Upper lobe of left lung (tissue), 6 donors: ENCODE results near the gene DBH. TPM values are rescaled to one million over a fixed set of nuclear protein-coding genes. Genes with fewer than 3 reads are reported as not detected.

Experiments used
- ATAC-seq, 2 donors: fragments of 200-7000 bp; cut with Tn5 transposase; one replicate each; pipeline ENCODE4 v1.9.1; 2022; ENCODE audit warnings: mild to moderate bottlenecking in 2 of 2, moderate library complexity in 2 of 2; ENCODE audit not compliant: low FRiP score in 2 of 2
- DNase-seq, 2 donors: peaks; one replicate each; pipeline ENCODE4 v3.0.0-alpha.2; 2019 to 2020
- H3K27ac ChIP-seq, 4 donors: fragments of 200-600 bp; sonication (generic); one replicate each; pipeline ENCODE4 v1.5.1; 2016 to 2019
- H3K27me3 ChIP-seq, 4 donors: fragments of 200-600 bp; sonication (generic); one replicate each; pipeline ENCODE4 v1.5.1; 2017 to 2019
- H3K36me3 ChIP-seq, 4 donors: fragments of 200-600 bp; sonication (generic); one replicate each; pipeline ENCODE4 v1.5.1; 2016 to 2019
- H3K4me1 ChIP-seq, 4 donors: fragments of 200-600 bp; sonication (generic); one replicate each; pipeline ENCODE4 v1.5.1; 2018 to 2019
- H3K4me3 ChIP-seq, 4 donors: fragments of 200-600 bp; sonication (generic); one replicate each; pipeline ENCODE4 v1.5.1; 2017 to 2019; ENCODE audit warnings: mild to moderate bottlenecking in 2 of 4, moderate library complexity in 1 of 4
- H3K9me3 ChIP-seq, 4 donors: fragments of 200-600 bp; sonication (generic); one replicate each; pipeline ENCODE4 v1.5.1; 2018 to 2019
- EP300 ChIP-seq, 4 donors: sonication (generic); formaldehyde crosslinking; IDR thresholded peaks; one replicate each; pipeline ENCODE4 v1.5.1; 2017; ENCODE audit warnings: antibody characterized with exemption in 4 of 4, control low read depth in 2 of 4
- POLR2A ChIP-seq, 4 donors: fragments of 450-650 bp; IDR thresholded peaks; one replicate each; pipeline ENCODE4 v1.5.1; 2016 to 2017; ENCODE audit warnings: antibody characterized with exemption in 4 of 4, mild to moderate bottlenecking in 2 of 4
- POLR2AphosphoS5 ChIP-seq, 2 donors: sonication (generic); formaldehyde crosslinking; IDR thresholded peaks; one replicate each; pipeline ENCODE4 v1.5.1; 2017; ENCODE audit warnings: antibody characterized with exemption in 2 of 2
- WGBS, 2 donors: methylation state at CpG; one replicate each; pipeline ENCODE4 v1.1.5; 2017 to 2018; 5-methylcytosine and 5-hydroxymethylcytosine counted together
- total RNA-seq, 6 donors: library from RNA; depleted of rRNA in 4 of 6; stranded (reverse); fragments of >200 nt in 4 of 6; gene quantifications; one replicate each; pipeline versions ENCODE4 v1.1.0 to v1.2.1, GENCODE V29; 2016 to 2021
- TF ChIP-seq, protein P1 (sequence below), 6 experiments: fragments of 450-650 bp in 4 of 6; fragments of 200-600 bp in 2 of 6; sonication (generic) in 2 of 6; IDR thresholded peaks; one replicate each; pipeline ENCODE4 v1.5.1; 2016 to 2019; ENCODE audit warnings: antibody characterized with exemption in 6 of 6
- donor health status: DM: no; HTN: no; CAD: no; lungs with moderate emphysema.
- donor health status: DM: no; HTN: yes; CAD: no; lungs with severe emphysema.

The DBH gene
- total RNA-seq, 6 donors from 2014 or later: 0.27 TPM; not detected in 5

DNA sequence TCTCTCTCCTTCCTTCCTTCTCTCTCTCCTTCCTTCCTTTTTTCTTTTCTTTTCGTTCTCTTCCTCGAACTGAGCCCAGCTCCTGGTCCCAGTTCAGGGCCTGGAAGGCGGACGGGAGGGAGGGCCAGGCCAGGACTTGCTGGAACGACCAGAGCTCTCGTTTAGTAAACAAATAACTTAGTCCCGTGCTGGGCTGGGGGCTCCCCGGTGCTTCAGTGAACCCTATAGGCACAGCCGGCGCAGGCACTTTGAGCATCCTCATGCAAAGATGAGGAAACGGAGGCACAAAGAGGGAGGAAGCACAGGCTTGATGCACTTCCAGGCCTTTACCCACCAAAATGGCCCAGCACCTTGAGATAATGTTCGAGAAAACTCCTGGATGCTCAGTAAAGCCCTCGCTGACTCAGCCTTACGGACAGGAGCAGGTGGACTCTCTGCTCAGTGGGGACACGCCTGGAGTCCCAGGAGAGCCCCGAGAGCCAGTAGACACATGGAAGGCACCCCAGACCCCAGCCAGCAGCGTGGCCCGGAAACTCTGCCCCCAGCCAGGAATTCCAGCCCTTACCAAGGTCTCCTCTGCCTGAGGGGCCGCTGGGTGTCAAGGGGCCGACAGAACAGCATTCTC lies 45.8 kb upstream of the DBH start:
- Histone ChIP-seq H3K4me3 (no peak overlapping the region), H3K4me1 (peaks cover 0 to 6% (median 0%) of the 10 kb centered on the region in 4 donors), H3K36me3 (no peaks in the 10 kb centered on the region), H3K9me3 (no peaks in the 10 kb centered on the region), H3K27me3 (peaks cover 0 to 10% (median 3%) of the 10 kb centered on the region in 4 donors), H3K27ac (no peak overlapping the region)
- WGBS, 2 donors: 65 to 76% methylated on average over 13 to 20 of the region's 20 CpGs
- ATAC-seq: no peak
- TF ChIP-seq EP300 (IDR thresholded peaks at IDR 0.05) (no peak), POLR2A (IDR thresholded peaks at IDR 0.05) (no peak), POLR2AphosphoS5 (IDR thresholded peaks at IDR 0.05) (no peak)
- TF ChIP-seq, protein P1, sequence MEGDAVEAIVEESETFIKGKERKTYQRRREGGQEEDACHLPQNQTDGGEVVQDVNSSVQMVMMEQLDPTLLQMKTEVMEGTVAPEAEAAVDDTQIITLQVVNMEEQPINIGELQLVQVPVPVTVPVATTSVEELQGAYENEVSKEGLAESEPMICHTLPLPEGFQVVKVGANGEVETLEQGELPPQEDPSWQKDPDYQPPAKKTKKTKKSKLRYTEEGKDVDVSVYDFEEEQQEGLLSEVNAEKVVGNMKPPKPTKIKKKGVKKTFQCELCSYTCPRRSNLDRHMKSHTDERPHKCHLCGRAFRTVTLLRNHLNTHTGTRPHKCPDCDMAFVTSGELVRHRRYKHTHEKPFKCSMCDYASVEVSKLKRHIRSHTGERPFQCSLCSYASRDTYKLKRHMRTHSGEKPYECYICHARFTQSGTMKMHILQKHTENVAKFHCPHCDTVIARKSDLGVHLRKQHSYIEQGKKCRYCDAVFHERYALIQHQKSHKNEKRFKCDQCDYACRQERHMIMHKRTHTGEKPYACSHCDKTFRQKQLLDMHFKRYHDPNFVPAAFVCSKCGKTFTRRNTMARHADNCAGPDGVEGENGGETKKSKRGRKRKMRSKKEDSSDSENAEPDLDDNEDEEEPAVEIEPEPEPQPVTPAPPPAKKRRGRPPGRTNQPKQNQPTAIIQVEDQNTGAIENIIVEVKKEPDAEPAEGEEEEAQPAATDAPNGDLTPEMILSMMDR (IDR thresholded peaks at IDR 0.05): no peak
- DNase-seq: peak in 1 of 2 donors; percentile 50

DNA sequence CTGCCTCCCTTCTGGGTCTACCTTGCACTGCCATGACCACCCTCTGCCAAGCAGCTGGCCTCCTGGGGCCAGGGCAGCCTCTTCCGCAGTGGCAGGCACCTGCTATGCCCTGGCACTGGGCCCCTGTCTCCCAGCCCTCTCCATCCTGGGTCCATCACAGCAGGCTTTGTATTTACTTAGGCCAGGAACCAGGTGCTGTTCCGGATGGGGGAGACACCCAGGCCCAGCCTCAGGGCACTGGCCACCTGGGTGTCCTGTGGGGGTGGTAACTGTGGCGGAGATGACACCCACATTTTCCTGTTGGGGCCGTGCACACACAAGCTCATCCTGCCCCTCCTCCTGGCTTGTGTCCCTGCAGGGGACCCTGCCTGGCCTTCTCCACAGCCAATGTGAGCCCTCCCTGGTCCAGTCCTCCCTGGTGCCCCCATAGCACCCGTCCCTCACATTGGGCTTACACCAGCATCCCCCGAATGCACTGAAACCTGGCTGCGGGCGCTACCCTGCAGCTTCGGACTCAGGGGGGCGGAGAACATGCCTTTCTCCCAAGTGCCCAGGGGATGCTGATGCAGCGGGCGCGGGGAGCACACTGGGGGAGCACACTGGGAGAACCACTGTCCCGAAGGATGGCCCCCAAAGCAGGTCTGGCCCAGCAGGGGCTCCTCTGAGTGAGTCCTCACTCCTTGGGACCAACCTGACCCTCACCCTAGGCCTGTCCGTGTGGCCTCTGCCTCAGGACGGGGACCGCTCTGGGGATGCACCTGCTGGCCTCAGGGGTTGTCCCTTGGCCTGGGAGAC lies 44.9 kb upstream of the DBH start:
- peaks cover 0 to under 1% (median 0%) of the 10 kb centered on the region in 4 donors for H3K27me3 ChIP-seq
- 89 to 94% methylated on average over 10 to 17 of the region's 17 CpGs for WGBS, 2 donors
- H3K9me3 ChIP-seq: peaks cover 0 to 2% (median under 1%) of the 10 kb centered on the region in 4 donors
- no peak overlapping the region for H3K27ac ChIP-seq
- no peaks in the 10 kb centered on the region for H3K4me1 ChIP-seq
- TF ChIP-seq, protein P1 (IDR thresholded peaks at IDR 0.05): no peak
- TF ChIP-seq POLR2A (IDR thresholded peaks at IDR 0.05) (no peak), EP300 (IDR thresholded peaks at IDR 0.05) (no peak), POLR2AphosphoS5 (IDR thresholded peaks at IDR 0.05) (no peak)
- ATAC-seq (peak in 1 of 2 donors; percentile 4), DNase-seq (peak in 1 of 2 donors; percentile 63)
- H3K36me3 ChIP-seq: no peaks in the 10 kb centered on the region
- no peak overlapping the region for H3K4me3 ChIP-seq

DNA sequence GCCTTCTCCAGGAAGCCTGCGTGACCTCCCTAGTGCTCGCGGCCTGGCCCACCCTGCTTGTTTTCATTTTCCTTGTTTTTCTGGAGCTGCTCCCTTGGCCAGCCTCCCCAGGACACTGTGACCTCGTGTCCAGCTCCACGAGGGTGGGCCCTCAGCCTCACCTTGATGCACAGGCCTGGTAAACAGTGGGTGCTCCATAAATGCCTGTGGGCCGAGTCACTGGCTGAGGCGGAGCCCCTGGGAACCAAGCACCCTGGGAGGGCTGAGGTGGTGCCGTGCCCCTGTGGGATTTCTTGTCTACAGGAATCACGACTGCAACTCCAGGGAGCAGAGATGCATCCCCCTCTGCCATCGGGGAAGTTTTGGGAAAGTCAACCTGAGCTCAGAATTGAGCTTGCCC lies 44.2 kb upstream of the DBH start:
- no peaks in the 10 kb centered on the region for H3K36me3 ChIP-seq
- no peaks in the 10 kb centered on the region for H3K4me1 ChIP-seq
- TF ChIP-seq, protein P1 (IDR thresholded peaks at IDR 0.05): no peak
- no peak for TF ChIP-seq POLR2AphosphoS5 (IDR thresholded peaks at IDR 0.05)
- TF ChIP-seq EP300 (IDR thresholded peaks at IDR 0.05): no peak
- no peak for TF ChIP-seq POLR2A (IDR thresholded peaks at IDR 0.05)
- ATAC-seq: no peak
- H3K27ac ChIP-seq: no peak overlapping the region
- WGBS, 2 donors: 61 to 63% methylated on average over 7 to 10 of the region's 10 CpGs
- no peaks in the 10 kb centered on the region for H3K27me3 ChIP-seq
- H3K4me3 ChIP-seq: no peak overlapping the region
- no peak for DNase-seq
- H3K9me3 ChIP-seq: peaks cover 0 to 9% (median 8%) of the 10 kb centered on the region in 4 donors

DNA sequence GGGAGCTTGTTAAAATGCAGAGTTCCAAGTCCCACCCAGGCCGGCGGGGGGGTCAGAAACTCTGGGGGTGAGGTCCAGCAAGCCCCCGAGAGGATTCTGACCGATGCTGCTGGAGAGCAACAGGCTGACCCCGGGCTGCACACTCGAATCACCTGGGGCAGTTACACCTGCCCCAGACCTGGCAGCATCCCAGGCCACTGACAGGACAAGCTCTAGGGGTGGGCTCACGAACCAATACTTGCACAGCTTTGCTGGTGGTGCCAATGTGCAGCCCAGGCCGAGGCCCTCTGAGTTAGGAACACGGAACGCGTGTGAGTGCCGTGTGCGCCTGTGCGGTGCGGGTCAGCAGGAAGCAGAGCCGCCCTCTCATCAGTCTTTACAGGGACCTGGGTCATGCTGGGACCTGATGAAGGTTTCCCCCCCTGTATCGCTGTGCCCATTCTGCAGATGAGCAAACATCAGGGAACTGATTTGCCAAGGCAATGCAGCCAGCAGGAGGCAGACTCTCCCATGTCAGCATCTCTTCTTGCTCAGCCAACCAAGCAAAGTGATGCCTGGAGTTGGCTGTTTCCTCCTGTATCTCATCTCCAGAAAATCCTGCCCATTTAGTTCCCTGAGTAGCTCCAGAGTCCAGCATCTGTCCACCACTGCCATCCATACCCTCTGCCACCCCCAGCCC lies 43.3 kb upstream of the DBH start:
- Histone ChIP-seq H3K27ac (no peak overlapping the region), H3K36me3 (no peaks in the 10 kb centered on the region), H3K9me3 (peaks cover 3 to 18% (median 16%) of the 10 kb centered on the region in 4 donors), H3K4me1 (no peaks in the 10 kb centered on the region), H3K27me3 (no peaks in the 10 kb centered on the region), H3K4me3 (no peak overlapping the region)
- WGBS, 2 donors: 82 to 96% methylated on average over 5 to 17 of the region's 17 CpGs
- DNase-seq: peak in 1 of 2 donors; percentile 54
- no peak for TF ChIP-seq POLR2A (IDR thresholded peaks at IDR 0.05)
- no peak for TF ChIP-seq EP300 (IDR thresholded peaks at IDR 0.05)
- TF ChIP-seq, protein P1 (IDR thresholded peaks at IDR 0.05): no peak
- TF ChIP-seq POLR2AphosphoS5 (IDR thresholded peaks at IDR 0.05): no peak
- ATAC-seq: no peak
